ENCODE data around the gene VSTM1.
"Not testable (repeated sequence)": the region's sequence is repeated elsewhere in the genome, so short reads cannot be mapped to it uniquely, and the experiment has no call there.

The VSTM1 gene, protein sequence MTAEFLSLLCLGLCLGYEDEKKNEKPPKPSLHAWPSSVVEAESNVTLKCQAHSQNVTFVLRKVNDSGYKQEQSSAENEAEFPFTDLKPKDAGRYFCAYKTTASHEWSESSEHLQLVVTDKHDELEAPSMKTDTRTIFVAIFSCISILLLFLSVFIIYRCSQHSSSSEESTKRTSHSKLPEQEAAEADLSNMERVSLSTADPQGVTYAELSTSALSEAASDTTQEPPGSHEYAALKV

DNA sequence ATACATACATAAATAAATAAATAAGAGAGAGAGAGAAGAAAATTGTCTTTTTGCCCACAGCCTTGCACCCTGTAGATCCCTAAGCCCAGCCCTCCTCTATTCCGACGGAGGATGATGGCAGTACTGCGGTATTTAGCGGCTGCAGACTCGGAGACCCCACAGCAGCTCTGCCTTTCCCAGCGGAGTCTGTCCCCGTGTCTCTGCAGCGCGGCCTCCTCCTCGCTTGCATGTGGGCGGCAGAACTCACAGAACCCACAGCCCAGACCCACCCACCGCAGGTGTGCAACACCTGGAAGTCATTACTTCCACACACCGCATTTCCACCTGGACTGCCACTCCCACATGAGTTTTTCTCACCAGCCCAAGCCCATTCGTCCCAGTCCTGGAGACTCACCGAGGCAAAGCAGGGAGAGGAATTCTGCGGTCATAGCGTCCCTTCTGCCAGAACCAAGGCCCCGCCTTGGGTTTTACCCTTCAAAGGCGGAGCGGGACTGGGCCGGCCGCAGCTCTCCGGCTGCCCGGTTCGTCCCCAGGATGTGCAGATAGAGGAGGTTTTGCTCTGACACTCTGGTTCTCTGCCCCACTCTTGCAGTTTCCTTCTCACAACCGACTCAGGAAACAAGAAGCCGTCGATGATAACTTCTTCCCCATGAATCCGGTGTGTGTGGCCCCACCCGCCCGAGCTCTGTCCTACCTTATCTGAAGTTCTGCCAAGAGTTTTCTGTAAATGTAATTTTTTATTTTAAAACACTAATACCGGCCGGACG lies at the start of gene VSTM1:
TSS of gene VSTM1 (minus strand) at position 548 of the 767 bp plus-strand sequence. CDS start at position 428, 120 bp downstream.
- DNase-seq = no peak

DNA sequence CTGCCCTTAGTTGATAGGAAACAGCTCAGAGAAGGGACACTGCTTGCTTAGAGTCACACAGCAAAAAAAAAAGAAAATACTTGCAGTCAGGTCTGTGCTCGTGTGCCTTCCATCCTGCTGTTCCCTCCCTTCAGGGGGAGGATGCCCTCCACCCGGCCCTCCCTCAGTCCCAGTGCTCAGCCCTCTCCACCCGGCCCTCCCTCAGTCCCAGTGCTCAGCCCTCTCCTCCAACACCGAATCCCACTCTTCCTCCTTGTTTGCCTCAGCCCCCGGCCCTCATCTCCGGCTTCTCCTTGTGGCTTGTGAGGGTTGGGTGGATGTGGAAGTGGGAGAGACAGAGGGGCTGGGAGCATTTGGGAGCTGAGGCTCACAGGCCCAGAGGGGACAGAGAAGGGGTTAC lies 46.0 kb upstream of the VSTM1 start:
- DNase-seq = no peak

DNA sequence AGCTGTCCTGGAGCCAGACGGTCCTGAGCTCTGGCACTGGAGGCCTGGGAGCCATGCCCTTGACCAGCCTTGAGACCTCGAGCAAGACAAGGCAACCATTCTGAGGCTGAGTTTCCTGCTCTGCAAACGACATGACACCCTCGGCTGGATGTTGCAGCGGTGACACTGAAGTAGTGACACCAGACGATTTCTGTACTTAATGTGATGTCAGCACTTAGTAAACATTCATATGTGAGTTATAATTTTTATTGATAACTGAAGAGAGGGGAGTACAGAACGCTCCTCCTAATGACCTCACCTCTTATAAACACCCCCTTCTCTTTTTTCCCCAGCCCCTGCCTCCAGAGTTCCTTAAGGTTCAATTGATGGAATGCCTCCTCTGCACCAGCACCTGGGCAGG lies 44.8 kb upstream of the VSTM1 start:
- no peak for DNase-seq

DNA sequence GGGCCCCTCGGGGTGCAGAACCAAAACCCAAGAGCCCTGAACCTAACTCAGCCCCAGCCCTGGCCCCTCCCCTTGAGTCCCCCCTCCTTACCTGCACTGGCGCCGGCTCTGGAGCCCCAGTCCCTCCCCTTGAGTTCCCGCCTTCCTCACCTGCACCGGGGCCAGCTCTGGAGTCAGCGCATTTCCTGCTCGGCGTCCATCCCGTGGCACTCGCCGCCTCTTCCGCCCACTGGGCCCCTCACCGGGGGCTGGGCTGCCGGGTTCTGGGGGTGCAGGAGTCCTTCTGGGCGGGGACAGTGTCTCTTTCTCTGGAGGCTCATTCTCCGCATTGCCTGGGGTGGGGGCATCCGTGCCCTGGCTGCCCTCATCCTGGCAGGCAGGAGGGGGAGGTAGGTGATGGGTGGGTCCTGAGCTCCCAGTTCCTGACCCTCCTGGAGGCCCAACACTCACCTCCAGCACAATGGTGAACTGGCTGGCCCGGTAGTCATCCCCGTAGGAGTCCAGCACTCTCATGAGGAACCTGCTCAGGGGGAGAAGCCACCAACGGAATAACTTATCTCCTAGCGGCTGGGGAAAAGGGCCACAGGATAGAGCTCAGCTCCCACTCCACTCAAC lies 44.3 kb upstream of the VSTM1 start:
- no peak for DNase-seq

DNA sequence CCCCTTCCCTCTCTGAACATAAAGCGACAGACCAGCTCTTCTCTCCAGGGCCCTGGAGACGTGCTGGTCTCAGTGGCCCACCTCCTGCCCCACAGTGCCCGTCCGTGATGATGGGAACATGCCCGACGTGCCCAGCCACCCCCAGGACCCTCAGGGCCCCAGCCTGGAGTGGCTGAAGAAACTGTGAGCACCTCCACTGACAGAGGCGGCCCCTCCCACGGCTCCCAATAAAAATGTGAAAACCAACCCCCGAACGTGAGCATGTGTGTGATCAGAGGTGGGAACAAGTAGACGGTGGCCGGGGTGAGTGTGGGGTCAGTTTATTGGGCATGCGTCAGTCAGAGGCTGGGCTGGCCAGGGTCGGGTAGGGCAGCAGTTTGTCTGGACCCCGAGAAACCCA lies 43.0 kb upstream of the VSTM1 start:
- DNase-seq = no peak

DNA sequence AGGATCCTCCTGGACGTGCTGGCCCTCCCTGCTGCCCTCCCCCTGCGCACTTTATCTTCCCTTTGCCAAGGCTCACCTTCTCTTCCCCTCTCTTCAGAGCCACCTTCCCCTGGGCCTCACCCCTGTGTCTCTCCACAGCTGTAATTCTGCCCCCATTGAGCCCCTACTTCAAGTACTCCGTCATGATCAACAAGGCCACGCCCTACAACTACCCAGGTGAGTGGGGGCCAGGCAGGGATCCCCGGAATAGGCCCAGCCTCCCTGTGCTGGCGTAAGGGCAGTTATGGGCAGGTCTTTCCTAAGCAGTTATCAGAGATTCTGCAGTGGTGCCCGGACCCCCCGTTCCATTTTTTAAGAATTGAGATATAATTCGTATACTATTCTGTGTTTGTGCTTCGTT lies 42.1 kb upstream of the VSTM1 start:
- no peak for DNase-seq

DNA sequence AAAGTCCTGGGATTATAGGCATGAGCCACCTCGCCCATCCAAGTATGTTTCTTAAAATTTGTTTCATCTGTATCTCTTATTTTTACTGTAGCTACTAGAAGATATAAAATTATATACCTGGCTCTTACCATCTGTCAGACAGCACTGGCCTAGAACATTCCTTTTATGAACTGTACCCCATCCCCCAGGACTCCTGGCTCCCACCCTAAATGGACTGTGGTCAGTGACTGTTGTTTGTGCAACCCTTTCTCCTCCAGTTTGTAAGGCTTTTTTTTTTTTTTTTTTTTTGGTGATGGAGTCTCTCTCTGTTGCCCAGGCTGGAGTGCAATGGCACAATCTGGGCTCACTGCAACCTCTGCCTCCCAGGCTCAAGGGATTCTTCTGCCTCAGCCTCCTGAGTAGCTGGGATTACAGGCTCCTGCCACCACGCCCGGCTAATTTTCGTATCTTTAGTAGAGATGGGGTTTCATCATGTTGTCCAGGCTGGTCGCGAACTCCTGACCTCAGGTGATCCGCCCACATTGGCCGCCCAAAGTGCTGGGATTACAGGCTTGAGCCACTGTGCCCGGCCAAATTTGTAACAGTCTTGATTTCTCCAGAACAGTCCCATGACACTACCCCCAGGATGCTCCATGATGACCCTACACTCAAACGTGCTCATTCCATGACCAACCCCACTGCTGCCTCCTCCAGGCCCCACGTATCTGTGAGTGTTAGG lies 41.5 kb upstream of the VSTM1 start:
- DNase-seq = no peak

DNA sequence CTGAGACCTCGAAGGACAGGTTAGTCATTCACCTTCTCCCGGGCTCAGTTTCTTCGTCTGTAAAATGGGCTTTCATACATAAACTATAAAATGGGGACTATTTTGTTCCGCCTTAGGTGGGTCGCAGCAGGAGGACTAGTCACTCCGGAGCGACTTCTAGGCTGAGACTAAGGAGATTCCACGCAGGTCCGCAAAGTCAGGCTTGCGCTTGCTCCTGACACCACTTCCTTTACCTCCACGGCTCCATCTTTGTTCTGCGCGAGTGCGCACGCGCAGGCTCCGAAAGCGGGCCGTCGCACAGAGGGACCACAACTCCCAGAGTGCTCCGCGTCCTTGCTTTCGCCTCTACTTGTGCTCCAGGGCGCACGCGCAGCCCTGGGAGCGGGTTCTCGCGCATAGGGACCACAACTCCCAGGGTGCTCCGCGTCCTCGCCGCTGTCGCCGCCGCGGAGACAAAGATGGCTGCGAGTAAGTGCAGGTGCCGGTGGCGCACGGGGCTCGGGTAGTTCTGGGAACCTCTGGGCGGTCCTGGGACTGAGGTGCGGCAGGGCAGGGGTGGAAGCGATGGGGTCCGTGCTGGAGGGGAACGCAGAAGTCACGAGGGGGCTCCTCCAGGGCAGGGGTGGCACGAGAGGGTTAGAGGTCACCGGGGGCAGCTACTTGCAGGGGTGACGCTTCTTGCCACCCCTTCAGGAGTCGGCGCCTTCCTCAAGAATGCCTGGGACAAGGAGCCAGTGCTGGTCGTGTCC lies 38.9 kb upstream of the VSTM1 start, which contains the start of gene NDUFA3:
TSS of gene NDUFA3 (plus strand) at position 435 of the 749 bp plus-strand sequence. CDS start at position 459, 24 bp downstream.
- peak; percentile 97 for DNase-seq

DNA sequence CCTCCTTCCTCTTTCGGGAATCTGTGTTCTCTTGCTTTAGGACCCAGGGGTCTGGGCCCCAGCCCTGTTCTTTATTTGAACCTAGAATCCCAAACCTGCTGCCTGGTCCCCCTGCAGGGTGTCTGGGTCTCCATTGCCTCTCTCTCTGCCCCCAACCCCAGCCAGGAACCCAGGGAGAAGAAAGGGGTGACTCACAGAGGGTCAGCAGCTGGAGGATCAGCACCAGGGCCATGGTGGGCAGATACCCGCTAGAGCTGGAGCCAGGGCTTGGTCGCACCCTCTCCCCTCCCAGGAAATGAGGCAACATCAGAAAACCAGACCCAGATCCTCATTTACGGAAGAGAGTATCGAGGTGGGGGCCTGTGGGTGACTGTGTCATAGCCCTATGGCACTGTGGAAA lies 36.9 kb upstream of the VSTM1 start, which contains the start of gene OSCAR:
TSS of gene OSCAR (minus strand) at position 243 of the 400 bp plus-strand sequence. CDS start at position 232, 11 bp downstream.
- no peak for DNase-seq

DNA sequence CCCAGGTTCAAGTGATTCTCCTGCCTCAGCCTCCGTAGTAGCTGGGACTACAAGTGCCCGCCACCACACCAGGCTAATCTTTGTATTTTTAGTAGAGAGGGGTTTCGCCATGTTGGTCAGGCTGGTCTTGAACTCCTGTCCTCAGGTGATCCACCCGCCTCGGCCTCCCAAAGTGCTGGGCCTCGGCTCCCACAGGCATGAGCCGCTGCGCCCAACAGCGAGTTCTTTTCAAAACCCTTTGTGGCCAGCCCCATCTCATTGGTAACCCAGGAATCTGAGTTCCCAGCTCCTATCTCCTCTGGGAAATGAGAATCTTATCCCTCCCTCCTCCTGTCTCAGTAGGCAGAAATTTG lies 36.2 kb upstream of the VSTM1 start:
- DNase-seq = not testable (repeated sequence)

DNA sequence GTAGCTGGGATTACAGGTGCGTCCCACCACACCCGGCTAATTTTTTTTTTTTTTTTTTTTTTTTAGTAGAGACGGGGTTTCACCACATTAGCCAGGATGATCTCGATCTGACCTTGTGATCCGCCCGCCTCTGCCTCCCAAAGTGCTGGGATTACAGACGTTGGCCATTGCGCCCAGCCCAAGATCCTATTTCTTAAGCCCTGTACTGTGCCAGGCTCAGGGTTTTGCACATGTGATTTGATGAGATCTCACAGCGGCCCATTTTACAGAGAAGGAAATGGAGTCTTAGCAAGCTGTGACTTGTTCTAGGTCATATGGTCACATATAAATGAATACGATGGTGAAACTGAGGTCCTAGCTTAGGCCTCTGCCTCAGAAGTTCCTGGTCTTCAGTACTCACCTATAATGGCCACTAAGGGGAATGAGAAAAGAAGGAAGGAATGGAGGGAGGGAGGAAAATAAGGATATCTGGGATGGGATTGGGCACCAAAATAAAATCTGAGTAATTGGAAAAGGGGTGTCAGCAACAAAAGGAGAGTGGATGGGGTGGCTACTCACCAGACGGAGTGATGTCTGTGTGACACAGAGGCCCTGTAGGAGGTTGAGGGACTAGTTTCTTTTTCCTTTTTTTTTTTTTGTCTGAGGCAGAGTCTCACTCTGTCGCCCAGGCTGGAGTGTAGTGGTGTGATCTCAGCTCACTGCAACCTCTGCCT lies 35.6 kb upstream of the VSTM1 start:
- no peak for DNase-seq

DNA sequence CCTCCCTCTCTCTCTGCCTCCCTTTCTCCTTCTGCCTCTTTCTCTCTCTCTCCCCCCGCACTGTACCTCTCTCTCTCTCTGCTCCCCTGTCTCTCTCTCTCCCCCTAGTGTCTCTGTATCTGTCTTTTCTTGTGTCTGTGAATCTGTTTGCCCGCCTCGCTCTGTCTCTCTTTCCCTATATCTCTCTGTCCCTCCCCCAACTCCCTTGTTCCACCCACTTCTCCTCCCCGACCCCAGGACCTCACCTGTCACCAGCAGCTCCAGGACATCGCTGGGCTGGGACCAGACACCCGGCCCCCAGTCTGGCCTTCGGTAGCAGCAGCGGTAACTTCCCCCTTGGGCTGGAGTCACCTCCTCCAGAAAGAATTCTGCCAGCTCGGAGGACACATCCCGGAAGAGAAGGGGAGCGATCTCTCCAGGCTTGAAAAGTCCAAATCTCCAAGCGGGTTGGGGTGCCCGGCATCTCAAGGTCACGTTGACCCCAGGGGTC lies 33.0 kb upstream of the VSTM1 start:
- DNase-seq = peak; percentile 21

DNA sequence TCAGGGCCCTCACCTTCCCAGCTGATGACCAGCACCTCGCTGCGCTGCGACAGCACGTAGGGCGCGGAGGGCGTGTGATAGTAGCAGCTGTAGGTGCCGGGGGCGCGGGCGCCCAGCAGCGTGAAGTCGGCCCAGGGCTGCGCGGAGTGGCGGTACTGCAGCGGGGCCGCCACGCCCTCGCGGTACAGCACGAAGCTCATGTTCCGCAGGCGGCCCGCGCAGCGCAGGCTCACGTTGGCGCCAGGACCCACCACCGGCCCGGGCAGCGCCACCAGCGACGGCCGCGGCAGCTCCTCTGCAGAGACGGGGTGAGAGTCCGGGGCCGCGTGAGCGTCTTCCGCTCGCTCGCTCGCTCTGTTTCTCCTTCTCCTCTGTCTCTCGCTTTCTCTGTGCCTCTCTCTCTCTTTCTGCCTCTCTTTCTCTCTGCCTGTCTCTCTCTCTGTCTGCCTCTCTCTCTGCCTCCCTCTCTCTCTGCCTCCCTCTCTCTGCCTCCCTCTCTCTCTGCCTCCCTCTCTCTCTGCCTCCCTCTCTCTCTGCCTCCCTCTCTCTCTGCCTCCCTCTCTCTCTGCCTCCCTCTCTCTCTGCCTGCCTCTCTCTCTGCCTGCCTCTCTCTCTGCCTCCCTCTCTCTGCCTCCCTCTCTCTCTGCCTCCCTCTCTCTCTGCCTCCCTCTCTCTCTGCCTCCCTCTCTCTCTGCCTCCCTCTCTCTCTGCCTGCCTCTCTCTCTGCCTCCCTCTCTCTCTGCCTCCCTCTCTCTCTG lies 32.3 kb upstream of the VSTM1 start:
- DNase-seq = peak; percentile 52

DNA sequence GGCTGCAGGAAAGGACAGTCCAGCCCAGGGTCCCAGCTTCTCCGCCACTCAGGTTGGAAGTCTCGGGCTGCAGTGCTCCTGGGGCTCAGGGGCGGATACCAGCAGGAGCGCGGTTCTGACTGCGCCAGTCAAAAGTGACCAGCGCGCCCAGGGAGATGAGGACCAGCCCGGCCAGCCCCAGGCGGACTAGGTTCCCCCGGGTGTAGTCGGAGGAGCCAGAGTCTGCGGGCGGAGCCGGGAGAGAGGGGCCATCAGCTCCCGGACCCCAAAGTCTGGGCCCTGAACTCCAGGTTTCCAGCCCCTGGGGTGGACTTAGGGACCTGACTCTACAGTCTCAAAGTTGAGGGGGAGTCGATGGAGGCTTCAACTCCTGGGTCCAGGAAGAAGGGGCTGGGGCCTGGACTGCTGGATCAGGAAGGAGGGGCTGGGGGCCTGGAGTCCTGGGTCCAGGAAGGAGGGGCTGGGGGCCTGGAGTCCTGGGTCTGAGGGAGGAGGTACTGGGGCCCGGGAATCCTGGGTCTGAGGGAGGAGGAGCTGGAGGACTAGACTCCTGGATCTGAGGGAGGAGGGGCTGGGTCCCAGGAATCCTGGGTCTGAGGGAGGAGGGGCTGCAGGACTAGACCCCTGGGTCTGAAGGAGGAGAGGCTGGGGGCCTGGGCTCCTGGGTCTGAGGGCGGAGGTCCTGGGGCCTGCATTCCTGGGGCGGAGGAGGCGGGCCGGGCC lies 31.6 kb upstream of the VSTM1 start:
- no peak for DNase-seq

DNA sequence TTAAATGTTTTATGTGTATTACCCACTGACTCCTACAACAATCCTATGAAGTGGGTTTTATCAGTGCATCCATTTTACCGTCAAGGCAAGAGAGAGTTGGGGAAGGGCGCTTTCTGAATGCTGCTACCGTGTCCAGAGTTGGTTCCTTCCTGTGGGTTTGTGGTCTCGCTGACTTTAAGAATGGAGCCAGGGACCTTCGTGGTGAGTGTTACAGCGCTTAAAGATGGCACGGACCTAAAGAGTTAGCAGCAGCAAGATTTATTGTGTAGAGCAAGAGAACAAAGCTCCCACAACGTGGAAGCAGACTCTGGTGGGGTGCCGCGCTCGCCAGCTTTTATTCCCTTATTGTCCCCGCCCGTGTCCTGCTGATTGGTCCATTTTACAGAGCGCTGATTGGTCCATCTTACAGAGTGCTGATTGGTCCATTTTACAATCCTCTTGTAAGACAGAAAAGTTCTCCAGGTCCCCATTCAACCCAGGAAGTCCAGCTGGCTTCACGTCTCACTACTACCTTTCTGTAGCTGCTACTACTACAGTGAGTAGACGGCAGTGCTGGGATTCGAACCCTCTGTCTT lies 30.8 kb upstream of the VSTM1 start:
- DNase-seq = no peak

DNA sequence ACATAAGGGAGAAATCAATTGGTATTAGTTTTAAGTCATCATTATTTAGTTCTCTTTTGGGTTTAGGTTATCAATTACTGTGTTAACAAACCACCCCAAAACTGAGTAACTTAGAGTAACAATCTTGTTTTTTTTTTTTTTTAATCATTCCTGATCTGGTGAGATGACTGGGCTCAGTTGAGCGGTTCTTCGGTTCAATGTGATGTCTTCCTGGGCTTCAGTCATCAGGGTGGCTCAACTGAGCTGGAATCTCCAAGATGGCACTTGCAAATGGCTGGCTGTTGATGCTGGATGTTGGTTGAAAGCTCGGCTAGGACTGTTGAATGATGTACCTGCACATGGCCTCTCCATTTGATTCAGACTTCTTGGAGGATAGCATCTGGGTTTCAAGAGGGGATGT lies 20.7 kb upstream of the VSTM1 start:
- no peak for DNase-seq

DNA sequence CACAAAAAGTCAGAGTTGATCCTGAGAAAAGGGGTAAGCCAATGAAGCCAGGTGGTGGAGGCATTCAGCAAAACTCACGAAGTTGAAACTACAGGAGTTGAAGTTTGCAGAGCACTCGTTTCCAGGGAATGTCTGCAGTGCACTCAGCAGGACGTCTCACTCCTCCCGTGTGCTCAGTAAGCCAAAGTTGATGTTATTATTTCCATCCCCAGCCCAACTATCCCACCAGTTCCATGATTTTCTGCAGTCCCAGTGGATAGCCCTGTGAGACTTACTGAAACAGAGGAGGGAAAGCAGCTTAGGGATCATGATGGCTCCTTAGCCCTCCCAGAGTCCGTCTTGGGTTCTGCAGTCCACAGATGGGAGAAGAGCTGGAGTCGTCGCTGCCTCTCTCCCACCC lies 17.3 kb upstream of the VSTM1 start, which contains the start of gene TARM1:
TSS of gene TARM1 (minus strand) at position 334 of the 400 bp plus-strand sequence. CDS start at position 309, 25 bp downstream.
- DNase-seq = no peak

DNA sequence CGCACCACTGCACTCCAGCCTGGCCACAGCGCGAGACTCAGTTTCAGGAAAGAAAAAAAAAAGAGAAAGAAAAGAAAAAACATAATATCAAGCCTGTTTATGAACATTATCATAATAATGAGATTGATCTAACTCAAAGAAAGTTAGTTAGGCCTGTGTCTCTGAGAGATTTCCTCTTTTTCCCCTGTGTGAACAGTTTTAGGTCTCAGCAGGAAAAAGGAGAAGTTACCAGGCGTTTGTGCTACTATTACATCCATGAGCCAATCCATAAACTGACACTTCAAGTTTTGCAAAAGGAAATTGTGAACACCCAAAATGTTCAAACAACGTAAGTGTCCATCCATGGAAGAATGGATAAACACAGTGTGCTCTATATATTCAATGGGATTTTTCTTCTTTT lies 13.6 kb upstream of the VSTM1 start:
- no peak for DNase-seq

DNA sequence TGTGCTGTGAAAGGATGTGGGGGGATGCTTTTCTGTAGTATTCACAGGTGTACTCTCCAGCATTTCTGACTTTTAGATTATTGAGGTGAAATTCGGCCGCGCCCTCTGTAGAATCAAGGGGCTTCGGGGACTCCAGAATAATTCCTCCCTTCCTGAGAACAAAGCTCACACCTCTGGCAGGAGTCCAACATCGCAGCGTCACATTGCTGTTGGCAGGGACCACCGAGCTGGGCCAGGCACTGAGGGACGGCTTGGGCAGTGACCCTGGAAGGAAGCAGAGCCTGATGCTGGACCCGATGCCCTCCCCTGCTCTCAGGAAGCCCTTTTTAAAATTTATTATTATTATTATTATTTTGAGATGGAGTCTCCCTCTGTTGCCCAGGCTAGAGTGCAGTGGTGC lies 11.2 kb upstream of the VSTM1 start:
- no peak for DNase-seq

DNA sequence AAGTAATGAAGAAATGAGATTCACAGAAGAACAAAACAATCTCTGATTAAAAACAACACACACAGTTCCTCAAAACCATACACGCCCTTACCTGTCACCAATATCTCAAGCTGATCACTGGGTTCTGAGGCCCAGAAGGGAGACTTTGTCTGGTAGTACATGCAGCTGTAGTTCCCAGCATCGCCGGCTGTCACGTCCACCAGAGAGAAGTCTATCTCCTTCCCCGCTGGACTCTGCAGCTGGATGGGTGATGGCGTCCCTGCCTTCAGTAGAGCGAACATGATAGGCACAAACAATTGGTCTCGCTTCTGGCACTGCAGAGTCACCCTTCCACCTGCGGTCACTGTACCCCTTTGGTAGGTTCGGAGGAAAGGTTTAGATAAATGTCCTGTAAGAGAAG lies 10.1 kb upstream of the VSTM1 start:
- DNase-seq = no peak
